Measurements from ENCODE around the gene DTX4.

Gene DTX4

DNA sequence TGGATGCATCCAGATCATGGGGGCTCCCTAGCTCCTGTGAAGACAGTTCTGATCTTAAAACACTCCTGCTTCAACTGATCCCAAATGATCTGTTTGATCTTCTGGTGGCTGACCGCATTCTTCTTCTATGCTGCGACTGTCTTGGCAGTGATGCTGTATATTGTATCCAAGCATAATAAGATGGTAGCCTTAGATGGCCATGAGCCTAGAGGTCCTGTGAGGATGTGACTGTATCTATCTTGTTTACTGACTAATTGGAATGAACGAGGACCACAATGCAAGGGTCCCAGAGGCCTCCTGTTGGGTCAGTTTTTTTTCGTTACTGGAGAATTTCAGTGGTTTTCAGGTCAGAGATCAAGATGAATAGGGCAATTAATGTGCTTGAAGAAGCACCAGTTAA lies 47.9 kb downstream of the DTX4 start:
- H3K4me3 ChIP-seq (ENCODE audit: low read depth, low read length): no peak overlapping the region
- no peak for DNase-seq (ENCODE audit: low read depth)
- TF ChIP-seq, protein P1, sequence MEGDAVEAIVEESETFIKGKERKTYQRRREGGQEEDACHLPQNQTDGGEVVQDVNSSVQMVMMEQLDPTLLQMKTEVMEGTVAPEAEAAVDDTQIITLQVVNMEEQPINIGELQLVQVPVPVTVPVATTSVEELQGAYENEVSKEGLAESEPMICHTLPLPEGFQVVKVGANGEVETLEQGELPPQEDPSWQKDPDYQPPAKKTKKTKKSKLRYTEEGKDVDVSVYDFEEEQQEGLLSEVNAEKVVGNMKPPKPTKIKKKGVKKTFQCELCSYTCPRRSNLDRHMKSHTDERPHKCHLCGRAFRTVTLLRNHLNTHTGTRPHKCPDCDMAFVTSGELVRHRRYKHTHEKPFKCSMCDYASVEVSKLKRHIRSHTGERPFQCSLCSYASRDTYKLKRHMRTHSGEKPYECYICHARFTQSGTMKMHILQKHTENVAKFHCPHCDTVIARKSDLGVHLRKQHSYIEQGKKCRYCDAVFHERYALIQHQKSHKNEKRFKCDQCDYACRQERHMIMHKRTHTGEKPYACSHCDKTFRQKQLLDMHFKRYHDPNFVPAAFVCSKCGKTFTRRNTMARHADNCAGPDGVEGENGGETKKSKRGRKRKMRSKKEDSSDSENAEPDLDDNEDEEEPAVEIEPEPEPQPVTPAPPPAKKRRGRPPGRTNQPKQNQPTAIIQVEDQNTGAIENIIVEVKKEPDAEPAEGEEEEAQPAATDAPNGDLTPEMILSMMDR (IDR thresholded peaks at IDR 0.05; ENCODE audit: low read depth, low read length): no peak
- TF ChIP-seq POLR2A (IDR thresholded peaks at IDR 0.05; ENCODE audit: extremely low read depth, insufficient read length) (no peak), MYC (IDR thresholded peaks at IDR 0.05; ENCODE audit: low read depth, low read length) (no peak)
- TF ChIP-seq, protein P2, sequence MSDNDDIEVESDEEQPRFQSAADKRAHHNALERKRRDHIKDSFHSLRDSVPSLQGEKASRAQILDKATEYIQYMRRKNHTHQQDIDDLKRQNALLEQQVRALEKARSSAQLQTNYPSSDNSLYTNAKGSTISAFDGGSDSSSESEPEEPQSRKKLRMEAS (IDR thresholded peaks at IDR 0.05; ENCODE audit: low read depth, low read length): no peak

DNA sequence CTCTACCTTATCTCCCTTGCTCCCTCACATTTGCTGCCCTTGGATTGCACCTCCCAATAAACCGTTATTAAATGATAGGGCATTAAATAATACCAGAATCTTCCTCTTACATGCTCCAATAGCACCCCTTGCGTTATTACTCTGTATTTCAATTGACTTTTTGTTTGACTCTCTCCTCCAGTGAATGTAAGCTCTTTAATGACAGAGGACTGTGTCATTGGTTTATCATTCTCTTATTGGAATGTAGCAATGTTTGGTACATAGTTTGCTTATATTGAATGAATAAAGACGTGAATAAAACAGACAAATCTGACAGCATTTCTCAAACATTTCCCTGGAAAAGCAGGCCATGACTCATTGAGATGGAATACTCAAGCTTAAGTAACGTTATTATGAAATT lies 49.5 kb downstream of the DTX4 start:
- TF ChIP-seq, protein P2 (IDR thresholded peaks at IDR 0.05; ENCODE audit: low read depth, low read length): no peak
- TF ChIP-seq, protein P1 (IDR thresholded peaks at IDR 0.05; ENCODE audit: low read depth, low read length): no peak
- TF ChIP-seq MYC (IDR thresholded peaks at IDR 0.05; ENCODE audit: low read depth, low read length): no peak
- TF ChIP-seq POLR2A (IDR thresholded peaks at IDR 0.05; ENCODE audit: extremely low read depth, insufficient read length): no peak
- DNase-seq (ENCODE audit: low read depth): no peak
- H3K4me3 ChIP-seq (ENCODE audit: low read depth, low read length): no peak overlapping the region

DNA sequence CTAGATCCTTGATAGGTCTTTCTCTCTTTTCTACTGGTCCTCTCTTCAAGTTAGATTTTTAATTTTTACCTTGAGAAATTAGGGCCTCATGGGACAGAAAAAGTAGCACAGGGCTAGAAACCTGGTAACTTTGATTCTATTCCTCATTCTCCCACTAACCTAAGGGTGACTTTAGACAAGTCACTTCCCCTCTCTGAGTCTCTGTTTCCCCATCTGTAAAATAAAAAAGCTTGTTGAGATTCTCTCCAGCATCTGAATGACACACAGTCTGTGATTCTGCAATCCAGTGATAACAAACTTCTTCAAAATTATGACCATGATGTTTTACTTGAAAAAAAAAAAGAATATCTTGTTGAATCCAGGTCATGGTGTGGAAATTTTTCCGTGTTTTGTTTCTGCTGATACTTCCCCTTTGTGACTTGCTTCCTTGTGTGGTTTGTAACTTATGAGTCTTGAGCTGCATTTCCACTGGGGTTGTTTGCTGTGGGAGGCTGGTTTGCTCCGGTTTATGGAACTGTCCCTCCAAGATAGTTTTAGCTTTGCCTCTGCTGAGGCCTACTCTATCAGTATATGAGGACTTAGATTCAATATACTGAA lies 50.6 kb downstream of the DTX4 start:
- TF ChIP-seq, protein P2 (IDR thresholded peaks at IDR 0.05; ENCODE audit: low read depth, low read length): no peak
- TF ChIP-seq, protein P1 (IDR thresholded peaks at IDR 0.05; ENCODE audit: low read depth, low read length): no peak
- TF ChIP-seq MYC (IDR thresholded peaks at IDR 0.05; ENCODE audit: low read depth, low read length) (no peak), POLR2A (IDR thresholded peaks at IDR 0.05; ENCODE audit: extremely low read depth, insufficient read length) (no peak)
- DNase-seq (ENCODE audit: low read depth): no peak
- no peak overlapping the region for H3K4me3 ChIP-seq (ENCODE audit: low read depth, low read length)

DNA sequence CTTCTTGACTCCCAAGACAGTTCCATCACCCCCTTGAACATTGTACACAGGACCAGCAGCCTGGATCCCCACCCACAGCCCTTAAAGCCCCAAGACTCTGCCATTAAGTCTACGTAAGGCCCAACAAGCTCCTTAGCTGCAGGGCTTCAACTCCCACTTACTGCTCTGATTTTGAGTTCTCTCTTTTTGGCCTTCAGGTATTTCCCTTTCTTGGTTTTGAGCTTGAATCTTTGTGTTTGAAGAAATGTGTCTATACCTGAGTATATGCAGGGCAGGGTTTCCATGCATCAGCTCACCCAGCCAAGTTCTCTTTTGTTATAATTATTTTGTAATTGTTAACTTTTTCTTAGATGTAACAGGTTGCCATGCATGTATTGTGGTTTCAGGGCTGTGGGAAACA lies 51.2 kb downstream of the DTX4 start:
- no peak for TF ChIP-seq POLR2A (IDR thresholded peaks at IDR 0.05; ENCODE audit: extremely low read depth, insufficient read length)
- no peak for TF ChIP-seq MYC (IDR thresholded peaks at IDR 0.05; ENCODE audit: low read depth, low read length)
- no peak for DNase-seq (ENCODE audit: low read depth)
- no peak overlapping the region for H3K4me3 ChIP-seq (ENCODE audit: low read depth, low read length)

DNA sequence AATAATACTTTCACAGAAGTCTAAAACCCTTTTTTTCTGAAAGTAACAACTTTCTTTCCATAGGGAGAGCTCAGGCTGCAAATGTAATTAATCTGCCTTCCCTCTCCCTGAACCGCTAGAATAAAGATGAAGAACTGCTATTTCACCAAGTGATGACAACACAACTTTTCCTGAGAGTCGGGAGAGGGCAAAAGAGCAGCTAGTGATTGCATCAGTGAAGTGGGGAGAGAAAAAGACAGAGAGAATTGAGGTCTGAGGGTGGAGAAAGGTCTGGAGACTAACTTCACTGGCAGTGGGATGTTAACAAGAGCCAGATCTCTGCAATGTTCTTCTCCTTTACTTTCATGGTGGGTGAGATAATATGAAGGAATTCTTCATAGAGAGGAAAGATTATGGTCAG lies 51.7 kb downstream of the DTX4 start:
- no peak overlapping the region for H3K4me3 ChIP-seq (ENCODE audit: low read depth, low read length)
- TF ChIP-seq MYC (IDR thresholded peaks at IDR 0.05; ENCODE audit: low read depth, low read length) (no peak), POLR2A (IDR thresholded peaks at IDR 0.05; ENCODE audit: extremely low read depth, insufficient read length) (no peak)
- TF ChIP-seq, protein P1 (IDR thresholded peaks at IDR 0.05; ENCODE audit: low read depth, low read length): no peak
- TF ChIP-seq, protein P2 (IDR thresholded peaks at IDR 0.05; ENCODE audit: low read depth, low read length): no peak
- no peak for DNase-seq (ENCODE audit: low read depth)

DNA sequence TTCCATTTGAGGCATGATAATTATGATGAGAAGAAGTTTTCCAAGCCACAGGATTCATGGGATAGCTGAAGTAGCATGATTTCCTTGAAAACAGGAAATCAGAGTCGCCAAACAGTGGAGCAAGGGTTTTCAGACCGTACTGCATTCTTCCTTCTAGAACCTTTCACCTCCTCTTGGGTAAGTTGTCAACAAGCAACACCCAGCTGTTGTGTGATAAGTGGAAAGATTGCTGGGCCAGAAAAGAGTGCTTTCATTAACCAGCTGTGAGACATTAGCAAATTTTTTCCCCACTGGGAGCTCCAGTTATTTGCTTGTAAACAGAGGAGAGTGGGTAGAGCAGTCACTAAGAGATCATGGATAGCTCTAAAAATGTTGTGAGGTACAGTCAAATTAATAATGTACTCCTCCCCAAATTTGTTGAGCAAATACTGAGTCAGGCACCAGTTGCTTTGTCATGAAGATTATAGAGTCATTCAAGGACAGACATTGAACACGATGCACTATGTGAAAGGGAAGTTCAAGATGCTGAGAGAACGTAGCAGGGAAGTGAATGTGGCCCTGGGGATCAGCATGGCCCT lies 52.5 kb downstream of the DTX4 start:
- no peak overlapping the region for H3K4me3 ChIP-seq (ENCODE audit: low read depth, low read length)
- DNase-seq (ENCODE audit: low read depth): no peak

More for the DNA sequence above, 52.5 kb downstream of the DTX4 start:
- TF ChIP-seq POLR2A (IDR thresholded peaks at IDR 0.05; ENCODE audit: extremely low read depth, insufficient read length): no peak
- TF ChIP-seq, protein P1 (IDR thresholded peaks at IDR 0.05; ENCODE audit: low read depth, low read length): no peak
- TF ChIP-seq MYC (IDR thresholded peaks at IDR 0.05; ENCODE audit: low read depth, low read length): no peak
- TF ChIP-seq, protein P2 (IDR thresholded peaks at IDR 0.05; ENCODE audit: low read depth, low read length): no peak

Measured in NB4 (cell line).